Liver (tissue), 9 donors: ENCODE measurements around the gene F12. TPM values are rescaled to one million over a fixed set of nuclear protein-coding genes. Genes with fewer than 3 reads are reported as not detected.

Experiments used
- DNase-seq: peaks from one replicate; pipeline ENCODE4 v3.0.0-alpha.2; 2017; ENCODE audit warnings: low spot score
- H3K27ac ChIP-seq, 2 donors: one replicate each; pipeline ENCODE4 v1.7.0; 2013; ENCODE audit warnings: inconsistent platforms in 2 of 2, low read length in 2 of 2, control low read depth in 1 of 2, low read depth in 1 of 2, mild to moderate bottlenecking in 1 of 2
- H3K27me3 ChIP-seq, 4 donors: one replicate each; pipeline versions ENCODE4 v1.6.1 to v1.7.0; 2013; ENCODE audit warnings: low read length in 3 of 4, inconsistent platforms in 1 of 4, mild to moderate bottlenecking in 1 of 4, moderate library complexity in 1 of 4; ENCODE audit not compliant: control insufficient read depth in 4 of 4, insufficient read depth in 4 of 4
- H3K36me3 ChIP-seq, 4 donors: one replicate each; pipeline versions ENCODE4 v1.6.1 to v1.7.0; 2013; ENCODE audit warnings: low read length in 3 of 4, mild to moderate bottlenecking in 3 of 4, low read depth in 1 of 4, moderate library complexity in 1 of 4; ENCODE audit not compliant: control insufficient read depth in 4 of 4, insufficient read depth in 3 of 4
- H3K4me1 ChIP-seq, 4 donors: one replicate each; pipeline versions ENCODE4 v1.6.1 to v1.7.0; 2013; ENCODE audit warnings: low read length in 3 of 4, mild to moderate bottlenecking in 3 of 4, moderate library complexity in 1 of 4; ENCODE audit not compliant: control insufficient read depth in 4 of 4, insufficient read depth in 4 of 4
- H3K4me3 ChIP-seq, 3 donors: one replicate each; pipeline versions ENCODE4 v1.6.1 to v1.7.0; 2013; ENCODE audit warnings: low read length in 3 of 3, control low read depth in 1 of 3, low read depth in 1 of 3, mild to moderate bottlenecking in 1 of 3
- H3K9ac ChIP-seq, 2 donors: one replicate each; pipeline ENCODE4 v1.7.0; 2013; ENCODE audit warnings: low read length in 2 of 2, mild to moderate bottlenecking in 2 of 2, moderate library complexity in 2 of 2, control low read depth in 1 of 2, low read depth in 1 of 2
- H3K9me3 ChIP-seq, 4 donors: one replicate each; pipeline versions ENCODE4 v1.6.1 to v1.7.0; 2013; ENCODE audit warnings: low read length in 3 of 4; ENCODE audit not compliant: control insufficient read depth in 4 of 4
- ATF3 ChIP-seq: IDR thresholded peaks from 2 replicates; pipeline ENCODE4 v1.6.1; 2016; ENCODE audit warnings: antibody characterized with exemption
- CTCF ChIP-seq: fragments of 150-350 bp; IDR thresholded peaks from 2 replicates; pipeline ENCODE4 v1.5.1; 2017; ENCODE audit warnings: improper control_type of control experiment, low read depth, low read length; ENCODE audit not compliant: missing input control
- EGR1 ChIP-seq, 2 donors: IDR thresholded peaks; 2 replicates each; pipeline ENCODE4 v1.6.1; 2016 to 2018; ENCODE audit warnings: antibody characterized with exemption in 2 of 2, low read depth in 2 of 2
- FOXA1 ChIP-seq: IDR thresholded peaks from 2 replicates; pipeline ENCODE4 v1.6.1; 2016; ENCODE audit warnings: antibody characterized with exemption
- FOXA2 ChIP-seq: IDR thresholded peaks from 2 replicates; pipeline ENCODE4 v1.6.1; 2016; ENCODE audit warnings: antibody characterized with exemption
- GABPA ChIP-seq, 2 donors: IDR thresholded peaks in 1 of 2; conservative IDR thresholded peaks in 1 of 2; 2 replicates each; pipeline ENCODE4 v1.6.1; 2016; ENCODE audit warnings: antibody characterized with exemption in 2 of 2, mild to moderate bottlenecking in 1 of 2, moderate library complexity in 1 of 2
- HNF4A ChIP-seq, 2 donors: conservative IDR thresholded peaks; 2 replicates each; pipeline ENCODE4 v1.6.1; 2016; ENCODE audit warnings: antibody characterized with exemption in 2 of 2, mild to moderate bottlenecking in 2 of 2
- HNF4G ChIP-seq: IDR thresholded peaks from 2 replicates; pipeline ENCODE4 v1.6.1; 2016; ENCODE audit warnings: antibody characterized with exemption
- JUND ChIP-seq, 2 donors: IDR thresholded peaks; 2 replicates each; pipeline ENCODE4 v1.6.1; 2016; ENCODE audit warnings: antibody characterized with exemption in 2 of 2
- MAX ChIP-seq: IDR thresholded peaks from 2 replicates; pipeline ENCODE4 v1.6.1; 2016; ENCODE audit warnings: antibody characterized with exemption
- NR2F2 ChIP-seq: IDR thresholded peaks from 2 replicates; pipeline ENCODE4 v1.6.1; 2016; ENCODE audit warnings: antibody characterized with exemption
- RAD21 ChIP-seq, 2 donors: IDR thresholded peaks; 2 replicates each; pipeline ENCODE4 v1.6.1; 2016; ENCODE audit warnings: antibody characterized with exemption in 2 of 2, mild to moderate bottlenecking in 2 of 2
- REST ChIP-seq: IDR thresholded peaks from 2 replicates; pipeline ENCODE4 v1.6.1; 2016; ENCODE audit warnings: antibody characterized with exemption, mild to moderate bottlenecking
- RXRA ChIP-seq, 2 donors: IDR thresholded peaks; 2 replicates each; pipeline ENCODE4 v1.6.1; 2017 to 2018; ENCODE audit warnings: antibody characterized with exemption in 2 of 2, mild to moderate bottlenecking in 1 of 2
- SP1 ChIP-seq: IDR thresholded peaks from 2 replicates; pipeline ENCODE4 v1.6.1; 2018; ENCODE audit warnings: antibody characterized with exemption, mild to moderate bottlenecking
- TAF1 ChIP-seq: conservative IDR thresholded peaks from 2 replicates; pipeline ENCODE4 v1.6.1; 2016; ENCODE audit warnings: antibody characterized with exemption, mild to moderate bottlenecking
- YY1 ChIP-seq: IDR thresholded peaks from 2 replicates; pipeline ENCODE4 v1.6.1; 2016; ENCODE audit warnings: antibody characterized with exemption, mild to moderate bottlenecking
- ZBTB33 ChIP-seq: IDR thresholded peaks from 2 replicates; pipeline ENCODE4 v1.6.1; 2016; ENCODE audit warnings: antibody characterized with exemption
- WGBS: extraction: QIAGEN DNeasy Blood & Tissue Kit; methylation state at CpG from one replicate; pipeline ENCODE4 v1.1.7; 2013; 5-methylcytosine and 5-hydroxymethylcytosine counted together
- polyA plus RNA-seq, 2 donors: library from polyadenylated mRNA; stranded (reverse) in 1 of 2; unstranded in 1 of 2; fragments of 200-250 nt in 1 of 2; fragments of >200 nt in 1 of 2; fragmentation: Nextera tagmentation in 1 of 2; extraction: Ambion mirVana in 1 of 2; gene quantifications; one replicate each; pipeline versions ENCODE4 v1.2.1 to v1.2.3, GENCODE V29; 2013 to 2015
- total RNA-seq, 2 donors: library from RNA; depleted of rRNA; stranded (reverse); fragments of >200 nt; gene quantifications; one replicate each; pipeline ENCODE4 v1.2.3, GENCODE V29; 2014
- donor health status: healthy.
- donor health status: healthy.
- donor health status: healthy.
- donor health status: healthy.
- donor health status: healthy.

Gene F12
- total and polyA plus RNA-seq, 4 donors = 27.7 to 328 (median 275) TPM

- TF ChIP-seq ZBTB33 = peak; percentile 0
- no peak for TF ChIP-seq HNF4A (conservative IDR thresholded peaks at IDR 0.05)
- TF ChIP-seq MAX = peak; percentile 6
- TF ChIP-seq REST = peak; percentile 30
- WGBS = 43% methylated on average over 5 of the region's 5 CpGs
- Histone ChIP-seq H3K9me3 (no peaks in the 10 kb centered on the region), H3K27me3 (no peaks in the 10 kb centered on the region), H3K9ac (no peak overlapping the region), H3K4me1 (peaks cover 35 to 77% (median 58%) of the 10 kb centered on the region in 4 donors), H3K27ac (peak overlapping the region; percentile 62 to 74), H3K36me3 (no peaks in the 10 kb centered on the region), H3K4me3 (no peak overlapping the region)
- no peak for DNase-seq
These were observed 35.2 kb downstream of the F12 start for GRCh38 chr5:177374211-177374610.

- Histone ChIP-seq H3K4me1 (peaks cover 35 to 81% (median 60%) of the 10 kb centered on the region in 4 donors), H3K27ac (peak overlapping the region; percentile 74 to 75)
These were observed 35.6 kb downstream of the F12 start for GRCh38 chr5:177373806-177374205.

More at GRCh38 chr5:177373806-177374205, 35.6 kb downstream of the F12 start:
- Histone ChIP-seq H3K4me3 (no peak overlapping the region), H3K9ac (no peak overlapping the region), H3K27me3 (no peaks in the 10 kb centered on the region), H3K9me3 (no peaks in the 10 kb centered on the region), H3K36me3 (no peaks in the 10 kb centered on the region)
- WGBS = 35% methylated on average over 6 of the region's 6 CpGs
- DNase-seq = no peak
- TF ChIP-seq REST = peak; percentile 76
- peak; percentile 10 for TF ChIP-seq FOXA2
- peak in 1 of 2 donors; percentile 54 for TF ChIP-seq GABPA (IDR thresholded peaks at IDR 0.05 in 1 of 2, conservative IDR thresholded peaks at IDR 0.05 in 1 of 2)
- peak; percentile 53 to 77 for TF ChIP-seq HNF4A (conservative IDR thresholded peaks at IDR 0.05)
- TF ChIP-seq EGR1 (IDR thresholded peaks at IDR 0.05; ENCODE audit: low read depth in 2 of 2) = peak in 1 of 2 donors; percentile 70
- no peak for TF ChIP-seq TAF1
- peak; percentile 76 for TF ChIP-seq MAX
- peak; percentile 6 for TF ChIP-seq CTCF
- peak; percentile 92 for TF ChIP-seq YY1
- TF ChIP-seq HNF4G = no peak
- no peak for TF ChIP-seq NR2F2
- TF ChIP-seq SP1 = peak; percentile 74
- peak; percentile 31 for TF ChIP-seq FOXA1
- peak in 1 of 2 donors; percentile 21 for TF ChIP-seq RAD21 (IDR thresholded peaks at IDR 0.05)
- TF ChIP-seq JUND (IDR thresholded peaks at IDR 0.05) = peak in 1 of 2 donors; percentile 32
- TF ChIP-seq RXRA (IDR thresholded peaks at IDR 0.05) = peak; percentile 70 to 80
- TF ChIP-seq ATF3 = no peak
- TF ChIP-seq ZBTB33 = peak; percentile 55
